Liver (tissue), 9 donors: ENCODE results near the gene PCBP4. TPM values are rescaled to one million over a fixed set of nuclear protein-coding genes. Genes with fewer than 3 reads are reported as not detected.

Experiments used
- DNase-seq: peaks from one replicate; pipeline ENCODE4 v3.0.0-alpha.2; 2017; ENCODE audit warnings: low spot score
- H3K27ac ChIP-seq, 2 donors: one replicate each; pipeline ENCODE4 v1.7.0; 2013; ENCODE audit warnings: inconsistent platforms in 2 of 2, low read length in 2 of 2, control low read depth in 1 of 2, low read depth in 1 of 2, mild to moderate bottlenecking in 1 of 2
- H3K27me3 ChIP-seq, 4 donors: one replicate each; pipeline versions ENCODE4 v1.6.1 to v1.7.0; 2013; ENCODE audit warnings: low read length in 3 of 4, inconsistent platforms in 1 of 4, mild to moderate bottlenecking in 1 of 4, moderate library complexity in 1 of 4; ENCODE audit not compliant: control insufficient read depth in 4 of 4, insufficient read depth in 4 of 4
- H3K36me3 ChIP-seq, 4 donors: one replicate each; pipeline versions ENCODE4 v1.6.1 to v1.7.0; 2013; ENCODE audit warnings: low read length in 3 of 4, mild to moderate bottlenecking in 3 of 4, low read depth in 1 of 4, moderate library complexity in 1 of 4; ENCODE audit not compliant: control insufficient read depth in 4 of 4, insufficient read depth in 3 of 4
- H3K4me1 ChIP-seq, 4 donors: one replicate each; pipeline versions ENCODE4 v1.6.1 to v1.7.0; 2013; ENCODE audit warnings: low read length in 3 of 4, mild to moderate bottlenecking in 3 of 4, moderate library complexity in 1 of 4; ENCODE audit not compliant: control insufficient read depth in 4 of 4, insufficient read depth in 4 of 4
- H3K4me3 ChIP-seq, 3 donors: one replicate each; pipeline versions ENCODE4 v1.6.1 to v1.7.0; 2013; ENCODE audit warnings: low read length in 3 of 3, control low read depth in 1 of 3, low read depth in 1 of 3, mild to moderate bottlenecking in 1 of 3
- H3K9ac ChIP-seq, 2 donors: one replicate each; pipeline ENCODE4 v1.7.0; 2013; ENCODE audit warnings: low read length in 2 of 2, mild to moderate bottlenecking in 2 of 2, moderate library complexity in 2 of 2, control low read depth in 1 of 2, low read depth in 1 of 2
- H3K9me3 ChIP-seq, 4 donors: one replicate each; pipeline versions ENCODE4 v1.6.1 to v1.7.0; 2013; ENCODE audit warnings: low read length in 3 of 4; ENCODE audit not compliant: control insufficient read depth in 4 of 4
- CTCF ChIP-seq: fragments of 150-350 bp; IDR thresholded peaks from 2 replicates; pipeline ENCODE4 v1.5.1; 2017; ENCODE audit warnings: improper control_type of control experiment, low read depth, low read length; ENCODE audit not compliant: missing input control
- EGR1 ChIP-seq, 2 donors: IDR thresholded peaks; 2 replicates each; pipeline ENCODE4 v1.6.1; 2016 to 2018; ENCODE audit warnings: antibody characterized with exemption in 2 of 2, low read depth in 2 of 2
- FOXA1 ChIP-seq: IDR thresholded peaks from 2 replicates; pipeline ENCODE4 v1.6.1; 2016; ENCODE audit warnings: antibody characterized with exemption
- FOXA2 ChIP-seq: IDR thresholded peaks from 2 replicates; pipeline ENCODE4 v1.6.1; 2016; ENCODE audit warnings: antibody characterized with exemption
- GABPA ChIP-seq, 2 donors: IDR thresholded peaks in 1 of 2; conservative IDR thresholded peaks in 1 of 2; 2 replicates each; pipeline ENCODE4 v1.6.1; 2016; ENCODE audit warnings: antibody characterized with exemption in 2 of 2, mild to moderate bottlenecking in 1 of 2, moderate library complexity in 1 of 2
- HNF4A ChIP-seq, 2 donors: conservative IDR thresholded peaks; 2 replicates each; pipeline ENCODE4 v1.6.1; 2016; ENCODE audit warnings: antibody characterized with exemption in 2 of 2, mild to moderate bottlenecking in 2 of 2
- HNF4G ChIP-seq: IDR thresholded peaks from 2 replicates; pipeline ENCODE4 v1.6.1; 2016; ENCODE audit warnings: antibody characterized with exemption
- JUND ChIP-seq, 2 donors: IDR thresholded peaks; 2 replicates each; pipeline ENCODE4 v1.6.1; 2016; ENCODE audit warnings: antibody characterized with exemption in 2 of 2
- NR2F2 ChIP-seq: IDR thresholded peaks from 2 replicates; pipeline ENCODE4 v1.6.1; 2016; ENCODE audit warnings: antibody characterized with exemption
- RAD21 ChIP-seq, 2 donors: IDR thresholded peaks; 2 replicates each; pipeline ENCODE4 v1.6.1; 2016; ENCODE audit warnings: antibody characterized with exemption in 2 of 2, mild to moderate bottlenecking in 2 of 2
- RXRA ChIP-seq, 2 donors: IDR thresholded peaks; 2 replicates each; pipeline ENCODE4 v1.6.1; 2017 to 2018; ENCODE audit warnings: antibody characterized with exemption in 2 of 2, mild to moderate bottlenecking in 1 of 2
- SP1 ChIP-seq: IDR thresholded peaks from 2 replicates; pipeline ENCODE4 v1.6.1; 2018; ENCODE audit warnings: antibody characterized with exemption, mild to moderate bottlenecking
- TAF1 ChIP-seq: conservative IDR thresholded peaks from 2 replicates; pipeline ENCODE4 v1.6.1; 2016; ENCODE audit warnings: antibody characterized with exemption, mild to moderate bottlenecking
- ZBTB33 ChIP-seq: IDR thresholded peaks from 2 replicates; pipeline ENCODE4 v1.6.1; 2016; ENCODE audit warnings: antibody characterized with exemption
- WGBS: extraction: QIAGEN DNeasy Blood & Tissue Kit; methylation state at CpG from one replicate; pipeline ENCODE4 v1.1.7; 2013; 5-methylcytosine and 5-hydroxymethylcytosine counted together
- polyA plus RNA-seq, 2 donors: library from polyadenylated mRNA; stranded (reverse) in 1 of 2; unstranded in 1 of 2; fragments of 200-250 nt in 1 of 2; fragments of >200 nt in 1 of 2; fragmentation: Nextera tagmentation in 1 of 2; extraction: Ambion mirVana in 1 of 2; gene quantifications; one replicate each; pipeline versions ENCODE4 v1.2.1 to v1.2.3, GENCODE V29; 2013 to 2015
- total RNA-seq, 2 donors: library from RNA; depleted of rRNA; stranded (reverse); fragments of >200 nt; gene quantifications; one replicate each; pipeline ENCODE4 v1.2.3, GENCODE V29; 2014
- TF ChIP-seq, protein P1 (sequence below): IDR thresholded peaks from 2 replicates; pipeline ENCODE4 v1.6.1; 2016; ENCODE audit warnings: antibody characterized with exemption
- TF ChIP-seq, protein P2 (sequence below): IDR thresholded peaks from 2 replicates; pipeline ENCODE4 v1.6.1; 2016; ENCODE audit warnings: antibody characterized with exemption, mild to moderate bottlenecking
- TF ChIP-seq, protein P3 (sequence below): IDR thresholded peaks from 2 replicates; pipeline ENCODE4 v1.6.1; 2016; ENCODE audit warnings: antibody characterized with exemption
- donor health status: healthy.
- donor health status: healthy.
- donor health status: healthy.
- donor health status: healthy.
- donor health status: healthy.

The PCBP4 gene
- total and polyA plus RNA-seq, 4 donors = 2.7 to 7.9 (median 4.5) TPM

GRCh38 chr3:51997935-51998596, 30.8 kb upstream of the PCBP4 start:
- Histone ChIP-seq H3K9ac (no peak overlapping the region), H3K36me3 (peaks cover 0 to 14% (median 8%) of the 10 kb centered on the region in 4 donors), H3K27me3 (no peaks in the 10 kb centered on the region), H3K27ac (no peak overlapping the region), H3K4me1 (peaks cover 4 to 20% (median 13%) of the 10 kb centered on the region in 4 donors), H3K4me3 (no peak overlapping the region), H3K9me3 (no peaks in the 10 kb centered on the region)
- no peak for TF ChIP-seq SP1
- no peak for TF ChIP-seq HNF4G
- no peak for TF ChIP-seq TAF1
- no peak for TF ChIP-seq FOXA2
- TF ChIP-seq NR2F2 = no peak
- TF ChIP-seq RAD21 (IDR thresholded peaks at IDR 0.05) = no peak
- TF ChIP-seq, protein P1, sequence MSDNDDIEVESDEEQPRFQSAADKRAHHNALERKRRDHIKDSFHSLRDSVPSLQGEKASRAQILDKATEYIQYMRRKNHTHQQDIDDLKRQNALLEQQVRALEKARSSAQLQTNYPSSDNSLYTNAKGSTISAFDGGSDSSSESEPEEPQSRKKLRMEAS = no peak
- TF ChIP-seq, protein P2, sequence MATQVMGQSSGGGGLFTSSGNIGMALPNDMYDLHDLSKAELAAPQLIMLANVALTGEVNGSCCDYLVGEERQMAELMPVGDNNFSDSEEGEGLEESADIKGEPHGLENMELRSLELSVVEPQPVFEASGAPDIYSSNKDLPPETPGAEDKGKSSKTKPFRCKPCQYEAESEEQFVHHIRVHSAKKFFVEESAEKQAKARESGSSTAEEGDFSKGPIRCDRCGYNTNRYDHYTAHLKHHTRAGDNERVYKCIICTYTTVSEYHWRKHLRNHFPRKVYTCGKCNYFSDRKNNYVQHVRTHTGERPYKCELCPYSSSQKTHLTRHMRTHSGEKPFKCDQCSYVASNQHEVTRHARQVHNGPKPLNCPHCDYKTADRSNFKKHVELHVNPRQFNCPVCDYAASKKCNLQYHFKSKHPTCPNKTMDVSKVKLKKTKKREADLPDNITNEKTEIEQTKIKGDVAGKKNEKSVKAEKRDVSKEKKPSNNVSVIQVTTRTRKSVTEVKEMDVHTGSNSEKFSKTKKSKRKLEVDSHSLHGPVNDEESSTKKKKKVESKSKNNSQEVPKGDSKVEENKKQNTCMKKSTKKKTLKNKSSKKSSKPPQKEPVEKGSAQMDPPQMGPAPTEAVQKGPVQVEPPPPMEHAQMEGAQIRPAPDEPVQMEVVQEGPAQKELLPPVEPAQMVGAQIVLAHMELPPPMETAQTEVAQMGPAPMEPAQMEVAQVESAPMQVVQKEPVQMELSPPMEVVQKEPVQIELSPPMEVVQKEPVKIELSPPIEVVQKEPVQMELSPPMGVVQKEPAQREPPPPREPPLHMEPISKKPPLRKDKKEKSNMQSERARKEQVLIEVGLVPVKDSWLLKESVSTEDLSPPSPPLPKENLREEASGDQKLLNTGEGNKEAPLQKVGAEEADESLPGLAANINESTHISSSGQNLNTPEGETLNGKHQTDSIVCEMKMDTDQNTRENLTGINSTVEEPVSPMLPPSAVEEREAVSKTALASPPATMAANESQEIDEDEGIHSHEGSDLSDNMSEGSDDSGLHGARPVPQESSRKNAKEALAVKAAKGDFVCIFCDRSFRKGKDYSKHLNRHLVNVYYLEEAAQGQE = no peak
- no peak for TF ChIP-seq FOXA1
- TF ChIP-seq HNF4A (conservative IDR thresholded peaks at IDR 0.05) = no peak
- no peak for TF ChIP-seq ZBTB33
- WGBS = 70% methylated on average over 7 of the region's 7 CpGs
- no peak for DNase-seq

- no peak overlapping the region for H3K27ac ChIP-seq
- H3K27me3 ChIP-seq = no peaks in the 10 kb centered on the region
- no peak for TF ChIP-seq GABPA (IDR thresholded peaks at IDR 0.05 in 1 of 2, conservative IDR thresholded peaks at IDR 0.05 in 1 of 2)
- TF ChIP-seq ZBTB33 = no peak
- no peak for TF ChIP-seq NR2F2
- no peak for TF ChIP-seq EGR1 (IDR thresholded peaks at IDR 0.05; ENCODE audit: low read depth in 2 of 2)
- no peak for TF ChIP-seq FOXA2
- TF ChIP-seq HNF4A (conservative IDR thresholded peaks at IDR 0.05) = no peak
- no peak for TF ChIP-seq JUND (IDR thresholded peaks at IDR 0.05)
- TF ChIP-seq TAF1 = no peak
- TF ChIP-seq CTCF = no peak
- TF ChIP-seq, protein P3, sequence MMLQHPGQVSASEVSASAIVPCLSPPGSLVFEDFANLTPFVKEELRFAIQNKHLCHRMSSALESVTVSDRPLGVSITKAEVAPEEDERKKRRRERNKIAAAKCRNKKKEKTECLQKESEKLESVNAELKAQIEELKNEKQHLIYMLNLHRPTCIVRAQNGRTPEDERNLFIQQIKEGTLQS = no peak
- no peak for TF ChIP-seq RXRA (IDR thresholded peaks at IDR 0.05)
- H3K9ac ChIP-seq = no peak overlapping the region
- no peak overlapping the region for H3K4me3 ChIP-seq
- peaks cover 3 to 20% (median 12%) of the 10 kb centered on the region in 4 donors for H3K36me3 ChIP-seq
- peaks cover 4 to 24% (median 13%) of the 10 kb centered on the region in 4 donors for H3K4me1 ChIP-seq
- 49% methylated on average over 2 of the region's 2 CpGs for WGBS
- no peaks in the 10 kb centered on the region for H3K9me3 ChIP-seq
- DNase-seq = no peak
Observed at GRCh38 chr3:51997172-51997571, 29.9 kb upstream of the PCBP4 start.
